Posterior vena cava (tissue), 2 donors: ENCODE measurements around the gene C12orf54. TPM values are rescaled to one million over a fixed set of nuclear protein-coding genes. Genes with fewer than 3 reads are reported as not detected.
"Not testable (repeated sequence)": the region's sequence is repeated elsewhere in the genome, so short reads cannot be mapped to it uniquely, and the experiment has no call there.

Experiments
- DNase-seq: peaks from one replicate; pipeline ENCODE4 v3.0.0-alpha.2; 2020; ENCODE audit warnings: low spot score
- intact Hi-C, 2 donors: fragments of 100-400 bp; cut with DNase I; formaldehyde crosslinking; loops; one replicate each; pipeline versions ENCODE4 v1.14.1 to v1.14.2; 2022 to 2023
- total RNA-seq, 2 donors: library from RNA; stranded (reverse); fragmentation: NEBNext Ultra II Directional; extraction: Animal tissue kit (Norgen Biotek cat#: 25700); gene quantifications; one replicate each; pipeline ENCODE4 v1.2.1, GENCODE V29; 2021
- donor health status: DM: yes; HTN: yes; CAD: no.
- donor health status: DM: yes; HTN: yes; CAD: no.

C12orf54 gene
- total RNA-seq, 2 donors from 2014 or later = not detected

DNA sequence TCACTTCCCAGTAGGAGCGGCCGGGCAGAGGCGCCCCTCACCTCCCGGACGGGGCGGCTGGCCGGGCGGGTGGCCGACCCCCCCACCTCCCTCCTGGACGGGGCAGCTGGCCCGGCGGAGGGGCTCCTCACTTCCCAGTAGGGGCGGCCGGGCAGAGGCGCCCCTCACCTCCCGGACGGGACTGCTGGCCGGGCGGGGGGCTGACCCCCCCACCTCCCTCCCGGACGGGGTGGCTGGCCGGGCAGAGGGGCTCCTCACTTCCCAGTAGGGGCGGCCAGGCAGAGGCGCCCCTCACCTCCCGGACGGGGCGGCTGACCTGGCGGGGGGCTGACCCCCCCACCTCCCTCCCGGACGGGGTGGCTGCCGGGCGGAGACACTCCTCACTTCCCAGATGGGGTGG lies 18.0 kb downstream of the C12orf54 start:
- intact Hi-C loops, DNase-seq: not testable (repeated sequence)

DNA sequence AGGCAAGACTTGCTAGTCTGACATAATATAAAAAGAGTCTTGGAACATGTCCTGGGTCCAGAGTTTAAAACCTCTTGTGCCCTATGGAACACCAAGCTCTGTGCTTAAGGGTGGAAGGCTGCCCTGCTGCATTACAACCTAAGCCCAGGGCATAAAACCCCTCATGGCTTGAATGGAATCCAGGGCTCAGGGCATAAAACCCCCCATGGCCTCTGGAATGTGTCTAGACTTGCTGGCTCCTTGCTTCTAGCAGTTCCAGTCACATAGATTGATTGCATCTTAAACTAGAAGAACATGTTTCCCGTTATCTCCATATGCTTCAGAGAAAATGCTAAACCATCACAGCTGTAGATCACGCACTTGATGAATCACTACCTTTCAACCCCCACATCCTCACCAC lies 24.5 kb downstream of the C12orf54 start:
- intact Hi-C loops, DNase-seq: not testable (repeated sequence)

DNA sequence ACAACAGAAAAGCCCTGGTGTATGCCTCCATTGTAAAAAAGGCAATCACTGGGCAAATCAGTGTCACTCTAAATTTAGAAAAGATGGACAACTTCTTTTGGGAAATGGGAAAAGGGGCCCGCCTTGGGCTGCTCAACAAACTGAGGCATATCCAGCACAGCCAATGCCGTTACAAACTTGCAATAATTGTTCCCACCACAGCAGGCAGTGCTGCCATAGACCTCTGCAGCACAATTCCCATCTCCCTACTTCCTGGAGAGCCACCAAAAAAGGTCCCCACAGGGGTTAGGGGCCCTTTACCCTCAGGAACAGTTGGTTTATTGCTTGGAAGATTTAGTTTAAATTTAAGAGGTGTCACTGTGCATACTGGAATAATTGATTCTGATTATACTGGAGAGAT lies 26.7 kb downstream of the C12orf54 start:
- intact Hi-C loops = no loop called here
- no peak for DNase-seq

DNA sequence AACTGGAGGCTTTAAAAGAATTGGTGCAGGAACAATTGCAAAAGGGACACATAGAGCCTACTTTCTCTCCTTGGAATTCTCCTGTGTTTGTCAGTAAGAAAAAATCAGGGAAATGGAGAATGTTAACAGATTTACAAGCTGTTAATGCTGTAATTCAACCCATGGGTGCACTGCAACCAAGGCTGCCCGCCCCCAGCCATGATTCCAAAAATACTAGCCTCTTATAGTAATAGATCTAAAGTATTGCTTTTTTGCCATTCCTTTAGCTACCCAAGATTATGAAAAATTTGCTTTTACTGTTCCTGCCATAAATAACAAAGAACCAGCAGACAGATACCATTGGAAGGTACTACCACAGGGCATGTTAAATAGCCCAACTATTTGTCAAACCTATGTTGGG lies 27.8 kb downstream of the C12orf54 start:
- intact Hi-C loops = no loop called here
- no peak for DNase-seq

DNA sequence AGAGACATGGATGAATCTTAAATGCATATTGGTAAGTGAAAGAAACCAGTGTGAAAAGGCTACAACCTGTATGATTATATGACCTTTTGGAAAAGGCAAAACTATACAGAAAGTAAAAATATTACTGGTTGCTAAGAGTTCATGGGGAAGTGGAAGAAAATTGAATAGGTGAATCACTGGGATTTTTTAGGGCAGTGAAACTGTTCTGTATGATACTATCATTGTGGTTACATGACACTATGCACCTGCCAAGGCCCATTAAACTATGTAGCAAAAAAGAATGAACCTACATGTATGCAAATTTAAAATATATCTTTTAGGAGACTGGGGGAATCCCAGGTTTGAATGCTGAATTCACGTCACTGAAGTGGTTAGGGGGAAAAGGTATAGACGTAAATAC lies 30.6 kb downstream of the C12orf54 start:
- no peak for DNase-seq
- intact Hi-C loops = no loop called here

- DNase-seq = no peak
- intact Hi-C loops = no loop called here
Observed at GRCh38 chr12:48514728-48515127, 32.4 kb downstream of the C12orf54 start.

DNA sequence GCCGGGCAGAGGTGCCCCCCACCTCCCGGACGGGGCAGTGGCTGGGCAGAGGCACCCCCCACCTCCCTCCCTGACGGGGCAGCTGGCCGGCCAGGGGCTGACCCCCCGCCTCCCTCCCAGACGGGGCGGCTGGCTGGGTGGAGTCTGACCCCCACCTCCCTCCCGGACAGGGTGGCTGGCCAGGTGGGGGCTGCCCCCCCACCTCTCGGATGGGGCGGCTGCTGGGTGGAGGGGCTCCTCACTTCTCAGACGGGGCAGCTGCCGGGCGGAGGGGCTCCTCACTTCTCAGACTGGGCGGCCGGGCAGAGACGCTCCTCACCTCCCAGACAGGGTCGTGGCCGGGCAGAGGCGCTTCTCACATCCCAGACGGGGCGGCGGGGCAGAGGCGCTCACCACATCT lies 38.1 kb downstream of the C12orf54 start:
- DNase-seq, intact Hi-C loops: not testable (repeated sequence)

GRCh38 chr12:48525332-48525731 lies 43.0 kb downstream of the C12orf54 start, which contains the start of gene OR8S1:
TSS of gene OR8S1 (plus strand) at chr12:48525632. CDS start at chr12:48525632, 0 bp downstream.
- DNase-seq = no peak
- intact Hi-C loops = no loop called here

- intact Hi-C loops = no loop called here
- DNase-seq = no peak
Observed at GRCh38 chr12:48527891-48528670, 45.8 kb downstream of the C12orf54 start.

DNA sequence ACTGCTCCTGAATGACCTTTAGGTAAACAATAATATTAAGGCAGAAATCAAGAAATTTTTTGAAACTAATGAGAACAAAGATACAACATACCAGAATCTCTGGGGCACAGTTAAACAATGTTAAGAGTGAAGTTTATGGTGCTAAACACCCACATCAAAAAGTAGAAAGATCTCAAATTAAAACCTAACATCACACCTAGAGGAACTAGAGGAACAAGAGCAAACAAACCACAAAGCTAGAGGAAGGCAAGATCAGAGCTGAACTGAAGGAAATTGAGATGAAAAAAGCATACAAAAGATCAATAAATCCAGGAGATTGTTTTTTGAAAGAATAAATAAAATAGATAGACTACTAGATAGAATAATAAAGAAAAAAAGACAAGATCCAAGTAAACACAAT lies 50.3 kb downstream of the C12orf54 start:
- intact Hi-C loops = no loop called here
- no peak for DNase-seq

DNA sequence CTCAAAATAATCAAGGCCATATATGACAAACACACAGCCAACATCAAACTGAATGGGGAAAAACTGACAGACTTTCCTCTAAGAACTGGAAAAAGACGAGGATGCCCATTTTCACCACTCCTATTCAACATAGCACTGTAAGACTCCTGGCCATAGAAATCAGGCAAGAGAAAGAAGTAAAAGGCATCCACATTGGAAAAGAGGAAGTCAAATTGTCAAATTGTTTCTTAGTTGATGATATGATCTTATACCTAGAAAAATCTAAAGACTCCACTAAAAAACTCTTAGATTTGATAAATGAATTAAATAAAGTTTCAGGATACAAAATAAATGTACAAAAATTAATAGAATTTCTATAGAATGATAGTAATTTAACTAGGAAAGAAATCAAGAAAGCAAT lies 54.3 kb downstream of the C12orf54 start:
- intact Hi-C loops = no loop called here
- no peak for DNase-seq

DNA sequence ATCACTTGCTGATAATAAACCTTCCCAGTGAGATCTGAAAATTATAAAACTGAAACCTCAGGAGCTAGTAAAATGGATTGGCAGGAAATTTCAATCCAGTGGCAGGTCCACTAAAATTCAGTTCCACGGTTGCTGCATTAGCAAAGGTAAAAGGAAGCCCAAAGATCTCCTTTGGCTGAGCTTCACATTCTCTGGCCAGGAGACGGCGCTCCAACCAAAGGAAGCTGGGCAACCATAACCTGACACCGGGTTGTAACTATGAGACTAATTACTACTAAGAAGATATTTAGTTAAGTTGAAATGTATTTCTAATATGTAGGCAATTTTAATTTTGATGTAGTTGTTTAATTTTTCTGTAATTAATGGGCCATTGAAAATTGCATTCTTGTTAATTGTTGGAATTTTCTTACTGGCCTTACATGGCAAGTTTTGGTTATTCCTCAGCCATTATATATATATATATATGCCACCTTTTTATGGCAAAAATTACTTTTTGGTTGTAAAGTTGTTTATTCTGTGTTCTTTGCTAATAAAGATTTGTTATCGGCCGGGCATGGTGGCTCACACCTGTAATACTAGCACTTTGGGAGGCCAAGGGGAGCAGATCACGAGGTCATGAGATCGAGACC lies 60.1 kb downstream of the C12orf54 start:
- intact Hi-C loops = no loop called here
- DNase-seq = no peak

DNA sequence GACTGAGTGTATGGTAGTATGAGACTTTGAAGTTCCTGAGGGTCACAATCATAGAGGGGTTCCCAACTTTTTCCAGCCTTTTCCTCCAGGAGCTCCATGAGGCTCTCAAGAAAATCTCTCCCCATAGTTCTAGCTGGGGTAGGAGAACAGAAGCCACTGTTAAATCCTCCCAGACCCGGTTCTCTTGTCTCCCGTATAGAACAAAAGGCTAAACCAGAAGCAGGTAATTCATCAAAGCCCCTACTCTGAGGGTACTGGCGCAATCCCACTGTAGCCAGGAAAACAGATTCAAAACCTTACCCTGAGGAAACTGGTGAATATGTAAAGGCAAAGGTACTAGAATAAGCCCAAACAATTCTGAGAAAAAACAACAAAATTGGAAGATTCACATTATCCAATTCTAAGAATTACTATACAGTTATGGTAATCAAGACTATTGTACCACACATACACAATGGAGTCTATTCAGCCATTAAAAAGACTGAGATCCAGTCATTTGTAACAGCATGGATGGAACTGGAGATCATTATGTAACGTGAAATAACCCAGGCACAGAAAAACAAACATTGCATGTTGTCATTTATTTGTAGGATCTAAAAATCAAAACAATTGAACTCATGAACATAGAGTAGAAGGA lies 63.7 kb downstream of the C12orf54 start:
- no peak for DNase-seq

More for the DNA sequence above, 63.7 kb downstream of the C12orf54 start:
- intact Hi-C loops = no loop called here

Other genes with a start within 250 kb of the C12orf54 start
- gene ZNF641, start 131.6 kb upstream of the C12orf54 start, total RNA-seq = 10 to 100 TPM; 16.8 to 22.3 TPM
- gene ANP32D, start 9.9 kb upstream of the C12orf54 start, total RNA-seq = under 1 TPM in 1 of 2 donors, not detected in 1; 0.24 TPM
- not detected for gene OR8S1, start 43.1 kb downstream of the C12orf54 start, total RNA-seq
- not detected for gene LALBA, start 87.5 kb downstream of the C12orf54 start, total RNA-seq
- gene KANSL2, start 199.7 kb downstream of the C12orf54 start, total RNA-seq = 10 to 100 TPM; 21.1 to 24.0 TPM
- 10 to 100 TPM; 25.9 to 26.7 TPM for gene CCNT1, start 234.2 kb downstream of the C12orf54 start, total RNA-seq